AG04449 (cell line): ENCODE measurements around the gene KDM6B.

Experiments
- CTCF ChIA-PET: fragments of 350-600 bp; formaldehyde crosslinking; extraction: SDS; loops from one replicate; lab custom pipeline; 2021; ENCODE audit warnings: antibody characterized with exemption; lab: Yijun Ruan, JAX
- POLR2A ChIA-PET: fragments of 400-600, 350-600 bp; formaldehyde crosslinking; extraction: SDS; loops from one replicate; lab custom pipeline; 2020; ENCODE audit warnings: antibody characterized with exemption, inconsistent platforms; lab: Yijun Ruan, JAX
- DNase-seq: peaks from one replicate; pipeline ENCODE4 v3.0.0-alpha.2; 2010; ENCODE audit warnings: low read depth, low spot score
- H3K4me3 ChIP-seq: 2 replicates; pipeline ENCODE4 v1.5.1; 2011; ENCODE audit warnings: low read depth, mild to moderate bottlenecking, control low read depth, low read length
- TF ChIP-seq, protein P1 (sequence below): IDR thresholded peaks from one replicate; pipeline ENCODE4 v1.5.1; 2011; ENCODE audit warnings: mild to moderate bottlenecking, moderate library complexity, low read length, control low read depth, inconsistent platforms; ENCODE audit not compliant: insufficient read depth; ENCODE audit errors: missing control alignments

The KDM6B gene

DNA sequence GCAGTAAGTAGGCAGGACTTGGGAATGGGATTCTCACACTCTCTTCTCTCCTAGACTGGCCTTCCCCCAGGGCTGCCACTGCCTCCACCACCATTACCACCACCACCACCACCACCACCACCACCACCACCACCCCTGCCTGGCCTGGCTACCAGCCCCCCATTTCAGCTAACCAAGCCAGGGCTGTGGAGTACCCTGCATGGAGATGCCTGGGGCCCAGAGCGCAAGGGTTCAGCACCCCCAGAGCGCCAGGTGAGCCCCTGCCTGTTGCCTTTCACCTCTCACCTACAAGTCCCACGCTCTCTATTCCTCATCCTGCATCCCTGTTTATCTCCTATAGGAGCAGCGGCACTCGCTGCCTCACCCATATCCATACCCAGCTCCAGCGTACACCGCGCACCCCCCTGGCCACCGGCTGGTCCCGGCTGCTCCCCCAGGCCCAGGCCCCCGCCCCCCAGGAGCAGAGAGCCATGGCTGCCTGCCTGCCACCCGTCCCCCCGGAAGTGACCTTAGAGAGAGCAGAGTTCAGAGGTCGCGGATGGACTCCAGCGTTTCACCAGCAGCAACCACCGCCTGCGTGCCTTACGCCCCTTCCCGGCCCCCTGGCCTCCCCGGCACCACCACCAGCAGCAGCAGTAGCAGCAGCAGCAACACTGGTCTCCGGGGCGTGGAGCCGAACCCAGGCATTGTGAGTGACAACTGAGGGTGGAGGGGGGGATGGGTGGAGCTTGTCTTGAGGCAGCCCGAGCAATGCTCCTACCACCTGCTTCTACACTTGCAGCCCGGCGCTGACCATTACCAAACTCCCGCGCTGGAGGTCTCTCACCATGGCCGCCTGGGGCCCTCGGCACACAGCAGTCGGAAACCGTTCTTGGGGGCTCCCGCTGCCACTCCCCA, 13.0 kb downstream of the KDM6B start:
- H3K4me3 ChIP-seq: no peak overlapping the region
- DNase-seq: no peak
- ChIA-PET CTCF (interaction anchor here (1.1 to 7.0 kb wide), 6 partner anchors 12 to 104 kb away, joined by 3 to 36 read pairs (median 6); partner anchors contain the start of gene KDM6B), POLR2A (interaction anchor here (0.9 kb wide), 1 partner anchor 13 kb away, joined by 3 read pairs; no protein-coding TSS in a partner anchor)
- TF ChIP-seq, protein P1, sequence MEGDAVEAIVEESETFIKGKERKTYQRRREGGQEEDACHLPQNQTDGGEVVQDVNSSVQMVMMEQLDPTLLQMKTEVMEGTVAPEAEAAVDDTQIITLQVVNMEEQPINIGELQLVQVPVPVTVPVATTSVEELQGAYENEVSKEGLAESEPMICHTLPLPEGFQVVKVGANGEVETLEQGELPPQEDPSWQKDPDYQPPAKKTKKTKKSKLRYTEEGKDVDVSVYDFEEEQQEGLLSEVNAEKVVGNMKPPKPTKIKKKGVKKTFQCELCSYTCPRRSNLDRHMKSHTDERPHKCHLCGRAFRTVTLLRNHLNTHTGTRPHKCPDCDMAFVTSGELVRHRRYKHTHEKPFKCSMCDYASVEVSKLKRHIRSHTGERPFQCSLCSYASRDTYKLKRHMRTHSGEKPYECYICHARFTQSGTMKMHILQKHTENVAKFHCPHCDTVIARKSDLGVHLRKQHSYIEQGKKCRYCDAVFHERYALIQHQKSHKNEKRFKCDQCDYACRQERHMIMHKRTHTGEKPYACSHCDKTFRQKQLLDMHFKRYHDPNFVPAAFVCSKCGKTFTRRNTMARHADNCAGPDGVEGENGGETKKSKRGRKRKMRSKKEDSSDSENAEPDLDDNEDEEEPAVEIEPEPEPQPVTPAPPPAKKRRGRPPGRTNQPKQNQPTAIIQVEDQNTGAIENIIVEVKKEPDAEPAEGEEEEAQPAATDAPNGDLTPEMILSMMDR: no peak

DNA sequence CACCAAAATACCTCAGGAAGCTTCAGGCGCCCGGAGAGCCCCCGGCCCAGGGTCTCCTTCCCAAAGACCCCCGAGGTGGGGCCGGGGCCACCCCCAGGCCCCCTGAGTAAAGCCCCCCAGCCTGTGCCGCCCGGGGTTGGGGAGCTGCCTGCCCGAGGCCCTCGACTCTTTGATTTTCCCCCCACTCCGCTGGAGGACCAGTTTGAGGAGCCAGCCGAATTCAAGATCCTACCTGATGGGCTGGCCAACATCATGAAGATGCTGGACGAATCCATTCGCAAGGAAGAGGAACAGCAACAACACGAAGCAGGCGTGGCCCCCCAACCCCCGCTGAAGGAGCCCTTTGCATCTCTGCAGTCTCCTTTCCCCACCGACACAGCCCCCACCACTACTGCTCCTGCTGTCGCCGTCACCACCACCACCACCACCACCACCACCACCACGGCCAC, 14.1 kb downstream of the KDM6B start:
- TF ChIP-seq, protein P1: no peak
- DNase-seq: no peak
- H3K4me3 ChIP-seq: no peak overlapping the region
- ChIA-PET CTCF (interaction anchor here (0.9 to 2.1 kb wide), 4 partner anchors 9 to 105 kb away, joined by 3 to 6 read pairs (median 5); no protein-coding TSS in a partner anchor), POLR2A (interaction anchor here (0.9 kb wide), 1 partner anchor 14 kb away, joined by 3 read pairs; no protein-coding TSS in a partner anchor)

DNA sequence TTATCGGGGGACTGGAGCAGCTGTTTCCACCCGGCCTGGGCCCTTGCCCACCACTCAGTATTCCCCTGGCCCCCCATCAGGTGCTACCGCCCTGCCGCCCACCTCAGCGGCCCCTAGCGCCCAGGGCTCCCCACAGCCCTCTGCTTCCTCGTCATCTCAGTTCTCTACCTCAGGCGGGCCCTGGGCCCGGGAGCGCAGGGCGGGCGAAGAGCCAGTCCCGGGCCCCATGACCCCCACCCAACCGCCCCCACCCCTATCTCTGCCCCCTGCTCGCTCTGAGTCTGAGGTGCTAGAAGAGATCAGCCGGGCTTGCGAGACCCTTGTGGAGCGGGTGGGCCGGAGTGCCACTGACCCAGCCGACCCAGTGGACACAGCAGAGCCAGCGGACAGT, 14.7 kb downstream of the KDM6B start:
- CTCF ChIA-PET: interaction anchor here (1.1 to 2.8 kb wide), 8 partner anchors 10 to 141 kb away, joined by 3 to 28 read pairs (median 5); no protein-coding TSS in a partner anchor
- POLR2A ChIA-PET: no interaction called here
- TF ChIP-seq, protein P1: no peak

DNA sequence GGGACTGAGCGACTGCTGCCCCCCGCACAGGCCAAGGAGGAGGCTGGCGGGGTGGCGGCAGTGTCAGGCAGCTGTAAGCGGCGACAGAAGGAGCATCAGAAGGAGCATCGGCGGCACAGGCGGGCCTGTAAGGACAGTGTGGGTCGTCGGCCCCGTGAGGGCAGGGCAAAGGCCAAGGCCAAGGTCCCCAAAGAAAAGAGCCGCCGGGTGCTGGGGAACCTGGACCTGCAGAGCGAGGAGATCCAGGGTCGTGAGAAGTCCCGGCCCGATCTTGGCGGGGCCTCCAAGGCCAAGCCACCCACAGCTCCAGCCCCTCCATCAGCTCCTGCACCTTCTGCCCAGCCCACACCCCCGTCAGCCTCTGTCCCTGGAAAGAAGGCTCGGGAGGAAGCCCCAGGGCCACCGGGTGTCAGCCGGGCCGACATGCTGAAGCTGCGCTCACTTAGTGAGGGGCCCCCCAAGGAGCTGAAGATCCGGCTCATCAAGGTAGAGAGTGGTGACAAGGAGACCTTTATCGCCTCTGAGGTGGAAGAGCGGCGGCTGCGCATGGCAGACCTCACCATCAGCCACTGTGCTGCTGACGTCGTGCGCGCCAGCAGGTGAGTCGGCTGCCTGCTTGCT, 15.2 kb downstream of the KDM6B start:
- H3K4me3 ChIP-seq: no peak overlapping the region
- ChIA-PET CTCF (interaction anchor here (1.0 to 3.3 kb wide), 9 partner anchors 8 to 141 kb away, joined by 3 to 40 read pairs (median 5); partner anchors contain the start of gene KDM6B), POLR2A (no interaction called here)
- no peak for DNase-seq
- TF ChIP-seq, protein P1: no peak

More for the DNA sequence above, 14.7 kb downstream of the KDM6B start:
- no peak overlapping the region for H3K4me3 ChIP-seq
- no peak for DNase-seq

DNA sequence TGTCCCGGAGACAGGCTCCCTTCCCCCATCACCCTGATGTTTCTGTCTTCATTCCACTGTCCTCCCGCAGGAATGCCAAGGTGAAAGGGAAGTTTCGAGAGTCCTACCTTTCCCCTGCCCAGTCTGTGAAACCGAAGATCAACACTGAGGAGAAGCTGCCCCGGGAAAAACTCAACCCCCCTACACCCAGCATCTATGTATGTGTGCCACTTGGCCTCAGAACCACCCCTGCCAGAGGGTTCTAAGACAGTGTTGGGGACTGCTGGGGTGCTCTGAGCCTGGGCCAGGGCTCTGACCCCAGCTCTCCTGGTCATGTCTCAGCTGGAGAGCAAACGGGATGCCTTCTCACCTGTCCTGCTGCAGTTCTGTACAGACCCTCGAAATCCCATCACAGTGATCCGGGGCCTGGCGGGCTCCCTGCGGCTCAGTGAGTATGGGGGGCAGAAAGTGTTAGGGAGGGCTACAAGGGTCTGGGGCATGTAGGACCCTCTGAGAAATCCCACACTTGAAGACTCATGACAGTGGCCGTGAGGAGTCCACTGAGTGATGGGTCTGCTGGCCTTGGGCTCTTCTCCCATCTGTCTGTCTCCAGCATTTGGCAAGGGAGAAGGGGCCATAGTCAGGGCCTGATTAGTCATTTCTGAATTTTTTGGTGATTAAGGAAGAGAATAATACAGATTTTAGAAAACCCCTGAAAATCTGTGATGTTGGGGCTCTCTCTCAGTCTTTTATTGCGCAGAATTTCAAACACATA, 15.9 kb downstream of the KDM6B start:
- ChIA-PET CTCF (interaction anchor here (1.0 to 3.3 kb wide), 11 partner anchors 9 to 191 kb away, joined by 3 to 40 read pairs (median 3); partner anchors contain the start of gene KDM6B), POLR2A (no interaction called here)
- TF ChIP-seq, protein P1: no peak
- no peak overlapping the region for H3K4me3 ChIP-seq
- DNase-seq: no peak
